GM12878 (cell line): Measurements from ENCODE around the gene NDUFS6. TPM values are rescaled to one million over a fixed set of nuclear protein-coding genes. Genes with fewer than 3 reads are reported as not detected.

ENCODE experiments used
- ATAC-seq: fragments of 200-7000 bp; cut with Tn5 transposase; 3 replicates; pipeline ENCODE4 v1.9.1; 2020; ENCODE audit warnings: mild to moderate bottlenecking, moderate library complexity
- BruUV-seq: library from RNA; stranded (reverse); fragments of 400-500 nt; replicated peaks from 2 replicates; lab custom pipeline; 2021; lab: Mats Ljungman, UMichigan
- CTCF ChIA-PET: fragments of 300-600 bp; sonication (Branson Sonifier 250); formaldehyde crosslinking; extraction: SDS; loops from one replicate; lab custom pipeline; 2021; ENCODE audit warnings: inconsistent platforms; lab: Yijun Ruan, JAX
- POLR2A ChIA-PET: fragments of 350-600 bp; formaldehyde crosslinking; extraction: SDS; loops from one replicate; lab custom pipeline; 2021; ENCODE audit warnings: inconsistent platforms; lab: Charles Lee
- RAD21 ChIA-PET: fragments of 300-600 bp; sonication (Branson Sonifier 250); formaldehyde crosslinking; loops from one replicate; lab custom pipeline; 2023; ENCODE audit warnings: antibody characterized with exemption; ENCODE audit not compliant: unreplicated experiment; lab: Charles Lee
- SMC1A ChIA-PET: fragments of 300-600 bp; sonication (Branson Sonifier 250); formaldehyde crosslinking; loops from one replicate; lab custom pipeline; 2023; ENCODE audit not compliant: unreplicated experiment, uncharacterized antibody; lab: Charles Lee
- DNase-seq: peaks from one replicate; pipeline ENCODE4 v3.0.0-alpha.2; 2011; ENCODE audit warnings: low read depth, low spot score
- FAIRE-seq: peaks from 3 replicates; lab custom pipeline; 2011; peaks lifted over from hg19 to GRCh38; lab: Jason Lieb, UNC
- H2AFZ ChIP-seq: 2 replicates; pipeline ENCODE4 v1.6.0; 2011; ENCODE audit warnings: low read depth, low read length, control low read depth; ENCODE audit not compliant: control insufficient read depth
- H3K27ac ChIP-seq: 2 replicates; pipeline ENCODE4 v1.5.1; 2011; ENCODE audit warnings: control low read depth; ENCODE audit not compliant: control insufficient read depth, insufficient read depth
- H3K27me3 ChIP-seq, 2 experiments: replicated peaks in 1 of 2; 2 replicates each; pipeline versions ENCODE4 v1.6.0 to v1.6.1; 2011; ENCODE audit warnings: low read length in 1 of 2; ENCODE audit not compliant: control insufficient read depth in 2 of 2, insufficient read depth in 2 of 2
- H3K36me3 ChIP-seq, 2 experiments: 2 replicates each; pipeline ENCODE4 v1.5.1; 2011; ENCODE audit warnings: low read length in 1 of 2; ENCODE audit not compliant: control insufficient read depth in 2 of 2, insufficient read depth in 2 of 2
- H3K4me1 ChIP-seq: 2 replicates; pipeline ENCODE4 v1.6.1; 2011; ENCODE audit warnings: mild to moderate bottlenecking, low read length, moderate library complexity, mixed read lengths; ENCODE audit not compliant: control insufficient read depth, insufficient read depth
- H3K4me2 ChIP-seq: 2 replicates; pipeline ENCODE4 v1.6.0; 2011; ENCODE audit warnings: control low read depth; ENCODE audit not compliant: control insufficient read depth, insufficient read depth
- H3K4me3 ChIP-seq: fragments of 200-600 bp; sonication (generic); 2 replicates; pipeline ENCODE4 v1.5.1; 2016
- H3K79me2 ChIP-seq: 2 replicates; pipeline ENCODE4 v1.6.0; 2011; ENCODE audit warnings: low read length; ENCODE audit not compliant: control insufficient read depth, insufficient read depth
- H3K9ac ChIP-seq: 2 replicates; pipeline ENCODE4 v1.8.0; 2011; ENCODE audit warnings: low read length, control low read depth, mixed read lengths; ENCODE audit not compliant: control insufficient read depth, insufficient read depth
- H3K9me3 ChIP-seq: replicated peaks from 3 replicates; pipeline ENCODE4 v1.5.1; 2011; ENCODE audit warnings: mild to moderate bottlenecking, low read length; ENCODE audit not compliant: control insufficient read depth, insufficient read depth
- H4K20me1 ChIP-seq: 2 replicates; pipeline ENCODE4 v1.6.0; 2011; ENCODE audit not compliant: control insufficient read depth, insufficient read depth
- ASH2L ChIP-seq: fragments of 300-600, 200-600 bp; sonication (generic); IDR thresholded peaks from 2 replicates; pipeline ENCODE4 v1.6.1; 2017; ENCODE audit warnings: low read depth, mild to moderate bottlenecking, borderline replicate concordance
- ATF7 ChIP-seq: fragments of 450-650 bp; IDR thresholded peaks from 2 replicates; pipeline ENCODE4 v1.6.1; 2016; ENCODE audit warnings: low read depth, mild to moderate bottlenecking
- CHD4 ChIP-seq: fragments of 200-600 bp; sonication (generic); IDR thresholded peaks from 2 replicates; pipeline ENCODE4 v1.6.1; 2016; ENCODE audit warnings: mild to moderate bottlenecking
- EGR1 ChIP-seq, 2 experiments: IDR thresholded peaks; 1 replicate in 1 of 2; 2 replicates in 1 of 2; pipeline ENCODE4 v1.6.1; 2011 to 2012; ENCODE audit warnings: low read depth in 2 of 2, low read length in 2 of 2, borderline replicate concordance in 1 of 2, mild to moderate bottlenecking in 1 of 2, moderate library complexity in 1 of 2
- NR2C2 ChIP-seq: IDR thresholded peaks from 2 replicates; pipeline ENCODE4 v1.6.1; 2011; ENCODE audit warnings: borderline replicate concordance, low read depth; ENCODE audit not compliant: control insufficient read depth, insufficient read length
- SMAD1 ChIP-seq: fragments of 450-650 bp; IDR thresholded peaks from 2 replicates; pipeline ENCODE4 v1.6.1; 2018; ENCODE audit warnings: mild to moderate bottlenecking, low read depth; ENCODE audit not compliant: partially characterized antibody
- SUZ12 ChIP-seq: fragments of 200-600 bp; sonication (generic); IDR thresholded peaks from one replicate; pipeline ENCODE4 v1.6.1; 2018; ENCODE audit warnings: antibody characterized with exemption, mild to moderate bottlenecking; ENCODE audit not compliant: unreplicated experiment
- TBL1XR1 ChIP-seq: IDR thresholded peaks from 2 replicates; pipeline ENCODE4 v1.6.1; 2012; ENCODE audit warnings: low read depth, low read length, improper control_type of control experiment
- WGBS: methylation state at CpG from one replicate; pipeline ENCODE4 v1.1.6; 2016; ENCODE audit warnings: low lambda C conversion rate; ENCODE audit not compliant: insufficient replicate concordance, insufficient coverage; ENCODE audit errors: missing lambda C conversion rate; 5-methylcytosine and 5-hydroxymethylcytosine counted together
- in situ Hi-C: fragments of 300-500 bp; cut with MboI; formaldehyde crosslinking; loops from 9 replicates; pipeline ENCODE4 v1.14.3; 2018; ENCODE audit warnings: mixed read lengths
- intact Hi-C: fragments of 100-400 bp; cut with micrococcal nuclease; formaldehyde crosslinking; loops from one replicate; pipeline ENCODE4 v1.14.2; 2022; ENCODE audit not compliant: unreplicated experiment
- polyA plus RNA-seq, 11 experiments: library from polyadenylated mRNA; depleted of rRNA in 4 of 11; unstranded in 6 of 11; stranded (reverse) in 5 of 11; fragments of >200 nt; fragmentation: Nextera tagmentation in 4 of 11; fragmentation: Illumina TruSeq in 1 of 11; extraction: Ambion mirVana in 4 of 11; extraction: Trizol in 1 of 11; gene quantifications; 1 replicate in 1 of 11; 2 replicates in 10 of 11; pipeline versions ENCODE4 v1.2.1 to v1.2.3, GENCODE V29; 2011 to 2016; ENCODE audit warnings: inconsistent platforms in 2 of 11, missing spikeins in 2 of 11, low read depth in 1 of 11
- total RNA-seq, 4 experiments: library from RNA; depleted of rRNA in 3 of 4; stranded (reverse); fragments of >200 nt in 3 of 4; fragmentation: Illumina TruSeq in 1 of 4; extraction: Trizol in 1 of 4; gene quantifications; 2 replicates each; pipeline versions ENCODE4 v1.2.1 to v1.2.3, GENCODE V29; 2013 to 2021

NDUFS6 gene
- total and polyA plus RNA-seq, 10 of the 15 experiments (the other 5 are each of a cell fraction or from before 2014, with no cell fraction given), result 20.7 to 213 (median 58.3) TPM

- SMC1A ChIA-PET, result interaction anchor here (1.3 kb wide), 1 partner anchor 11 kb away, joined by 4 read pairs; no protein-coding TSS in a partner anchor
- Histone ChIP-seq H3K79me2 (no peaks in the 10 kb centered on the region), H2AFZ (no peak overlapping the region), H4K20me1 (no peaks in the 10 kb centered on the region), H3K9ac (no peak overlapping the region), H3K4me1 (no peaks in the 10 kb centered on the region; the same call in 1 of the 2 replicates), H3K4me3 (no peak overlapping the region), H3K36me3 (no peaks in the 10 kb centered on the region), H3K9me3 (no peaks in the 10 kb centered on the region; the same call in 2 of the 3 replicates), H3K27me3 (no peaks in the 10 kb centered on the region), H3K4me2 (no peak overlapping the region), H3K27ac (no peak overlapping the region)
- TF ChIP-seq SUZ12 (no peak), NR2C2 (no peak), TBL1XR1 (no peak), ASH2L (no peak), CHD4 (no peak), SMAD1 (no peak), EGR1 (IDR thresholded peaks at IDR 0.05; ENCODE audit: borderline replicate concordance in 1 of 2, low read depth in 2 of 2, low read length in 2 of 2) (no peak), ATF7 (no peak)
- FAIRE-seq (no peak), DNase-seq (no peak), ATAC-seq (no peak)
- BruUV-seq, result no TSS peak
- intact Hi-C loops (no loop called here), in situ Hi-C loops (no loop called here)
- RAD21 ChIA-PET, result no interaction called here
- POLR2A ChIA-PET, result interaction anchor here (1.8 kb wide), 1 partner anchor 29 kb away, joined by 6 read pairs; the partner anchor contains the start of gene MRPL36
- WGBS, result 35% methylated on average over 6 of the region's 6 CpGs
- CTCF ChIA-PET, result interaction anchor here (0.5 to 0.9 kb wide), 2 partner anchors 32 to 1434 kb away, joined by 3 read pairs; no protein-coding TSS in a partner anchor
These were observed 30.8 kb upstream of the NDUFS6 start for GRCh38 chr5:1770443-1770802.
